SKM-1 treated with dmso at 0.1 percent for 144 hours (cell line): Measurements from ENCODE around the gene CHST13.
A peak's percentile ranks its signal among the peaks of the same experiment; 100 is the strongest.

Experiments used
- DNase-seq: peaks from one replicate; lab custom pipeline; 2025; ENCODE audit not compliant: unreplicated experiment; lab: John Stamatoyannopoulos, UW

The CHST13 gene

DNA sequence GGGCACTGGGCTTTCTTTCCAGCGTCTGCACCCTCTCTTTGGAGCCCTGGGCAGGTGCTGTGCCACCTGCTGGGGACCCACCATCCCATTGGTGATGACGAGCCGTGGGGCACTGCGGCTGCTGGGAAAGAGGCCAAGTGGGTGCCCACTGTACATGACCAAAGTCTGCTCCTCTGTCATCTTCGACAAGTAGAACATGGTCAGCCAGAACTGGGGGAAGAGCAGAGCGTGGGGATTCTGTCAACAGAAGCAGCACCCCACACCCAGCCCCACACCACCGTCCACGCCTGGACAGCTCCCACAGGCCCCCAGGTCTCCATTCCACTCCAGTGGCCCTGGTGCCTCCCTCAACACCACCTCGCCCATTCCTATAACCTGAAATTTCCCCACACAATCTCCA is 16.1 kb upstream of the CHST13 start:
- no peak for DNase-seq

DNA sequence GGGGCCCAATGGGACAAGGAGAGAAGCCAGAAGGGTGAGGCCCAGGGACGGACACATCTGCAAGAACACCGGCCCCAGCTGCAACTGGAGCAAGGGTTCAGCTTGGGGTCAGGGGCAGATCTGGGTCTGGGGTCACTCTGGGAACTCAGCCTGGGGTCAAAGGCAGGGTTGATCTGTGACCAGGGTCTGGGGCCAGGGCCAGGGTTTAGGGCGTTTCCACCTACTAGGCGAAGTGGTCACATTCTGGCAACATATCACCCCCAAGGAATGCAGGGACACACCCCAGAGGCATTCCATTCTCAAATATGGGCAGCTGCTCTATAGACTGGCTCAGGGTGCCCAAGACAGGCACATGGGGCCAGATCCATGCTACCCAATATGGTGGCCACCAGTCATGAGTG is 15.4 kb upstream of the CHST13 start:
- no peak for DNase-seq

DNA sequence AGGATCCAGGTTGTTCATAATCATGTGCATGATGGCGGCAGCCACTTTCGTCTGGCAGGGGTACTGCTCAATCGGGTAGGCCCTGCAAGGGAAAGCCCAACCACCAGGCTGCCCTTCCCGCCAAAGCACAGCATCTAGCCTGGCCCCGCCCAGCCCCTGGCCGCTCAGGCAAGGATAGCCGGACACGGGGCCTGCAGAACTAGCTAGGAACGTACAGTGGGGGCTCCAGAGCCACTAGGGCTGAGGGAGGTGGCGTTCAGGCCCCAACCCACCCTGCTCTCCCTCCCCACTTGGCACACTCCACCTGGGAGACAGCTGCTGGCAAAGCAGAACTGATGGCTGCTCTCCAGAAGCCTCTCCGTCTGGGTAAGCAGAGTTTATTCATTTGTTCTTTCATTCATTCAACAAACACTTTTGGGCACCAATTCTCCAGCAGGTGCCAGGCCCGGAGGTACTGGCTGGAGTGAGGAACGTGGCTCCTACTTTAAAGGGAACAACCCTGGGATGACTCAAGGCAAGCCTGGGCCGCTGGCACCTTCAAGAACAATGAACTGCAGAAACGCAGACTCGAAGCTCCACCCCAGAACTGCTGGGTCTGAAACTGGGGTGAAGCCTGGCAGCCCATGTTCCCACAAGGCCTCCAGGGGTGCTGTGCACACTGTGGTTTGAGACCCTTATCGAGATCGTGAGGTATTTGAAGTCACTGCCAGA is 14.2 kb upstream of the CHST13 start:
- no peak for DNase-seq

DNA sequence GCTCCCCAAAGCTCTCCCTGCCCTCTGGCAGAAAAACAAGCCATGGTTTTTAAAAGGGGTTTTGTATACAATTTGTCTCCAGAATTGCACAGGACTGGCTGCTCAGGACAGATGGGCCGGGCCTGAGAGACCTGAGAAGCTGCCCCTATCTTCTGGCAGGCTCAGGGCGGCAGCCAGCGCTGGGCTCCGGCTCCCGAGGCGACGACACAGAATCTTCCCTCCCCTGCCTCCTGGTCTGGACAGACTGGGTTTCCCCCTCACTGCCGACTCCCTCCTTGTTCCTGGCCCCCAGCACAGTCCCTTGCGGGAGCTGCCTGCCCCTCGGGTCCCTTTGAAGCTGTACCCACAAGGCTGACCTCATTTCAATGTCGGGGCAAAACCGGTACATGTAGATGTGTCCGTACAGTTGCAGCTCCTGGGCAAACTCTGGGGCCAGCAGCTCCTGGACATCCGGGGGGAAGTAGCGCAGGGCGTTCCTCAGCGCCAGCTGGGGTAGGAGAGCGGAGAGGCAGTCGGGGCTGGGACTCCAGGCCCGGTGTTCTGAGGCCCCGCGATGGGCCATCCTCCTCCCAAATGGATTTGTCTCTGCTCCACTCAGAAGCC is 13.5 kb upstream of the CHST13 start:
- DNase-seq, result no peak

DNA sequence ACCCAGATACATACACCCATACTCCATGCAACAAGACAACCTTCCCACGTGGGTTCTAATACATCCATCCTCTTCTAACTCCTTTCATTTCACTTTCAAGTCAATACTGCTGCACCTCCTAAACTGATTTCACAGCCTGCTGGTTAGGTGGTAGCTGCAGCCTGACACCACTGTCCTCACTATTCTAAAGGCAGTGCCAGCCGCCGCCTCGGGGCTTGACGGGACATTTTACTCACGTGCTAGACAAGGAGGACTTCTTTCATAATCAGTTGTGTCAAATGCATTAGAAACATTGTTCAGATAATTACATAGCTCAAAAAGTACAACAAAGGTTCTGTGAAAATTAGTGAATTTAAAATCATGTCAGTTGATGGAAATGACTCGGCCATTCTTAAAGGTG is 12.7 kb upstream of the CHST13 start:
- DNase-seq, result no peak

DNA sequence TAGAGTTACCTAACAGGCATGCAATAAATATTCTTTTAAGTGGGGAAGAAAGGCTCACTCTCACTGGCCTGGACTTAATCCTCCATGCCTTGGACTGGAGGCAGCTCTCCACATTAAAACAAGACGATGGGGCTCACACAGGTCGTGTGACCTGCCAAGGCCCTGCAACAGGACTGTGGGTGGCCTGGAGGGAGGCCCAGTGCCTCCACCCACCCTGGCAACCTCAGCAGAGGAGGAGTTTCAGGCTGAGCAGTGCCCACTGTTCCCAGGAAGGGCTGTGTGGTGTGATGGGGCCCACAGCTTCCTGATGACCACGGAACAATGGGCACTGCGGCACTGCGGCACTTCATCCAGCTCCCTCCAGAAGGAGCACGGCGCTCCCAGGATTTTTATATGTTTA is 11.9 kb upstream of the CHST13 start:
- no peak for DNase-seq

DNA sequence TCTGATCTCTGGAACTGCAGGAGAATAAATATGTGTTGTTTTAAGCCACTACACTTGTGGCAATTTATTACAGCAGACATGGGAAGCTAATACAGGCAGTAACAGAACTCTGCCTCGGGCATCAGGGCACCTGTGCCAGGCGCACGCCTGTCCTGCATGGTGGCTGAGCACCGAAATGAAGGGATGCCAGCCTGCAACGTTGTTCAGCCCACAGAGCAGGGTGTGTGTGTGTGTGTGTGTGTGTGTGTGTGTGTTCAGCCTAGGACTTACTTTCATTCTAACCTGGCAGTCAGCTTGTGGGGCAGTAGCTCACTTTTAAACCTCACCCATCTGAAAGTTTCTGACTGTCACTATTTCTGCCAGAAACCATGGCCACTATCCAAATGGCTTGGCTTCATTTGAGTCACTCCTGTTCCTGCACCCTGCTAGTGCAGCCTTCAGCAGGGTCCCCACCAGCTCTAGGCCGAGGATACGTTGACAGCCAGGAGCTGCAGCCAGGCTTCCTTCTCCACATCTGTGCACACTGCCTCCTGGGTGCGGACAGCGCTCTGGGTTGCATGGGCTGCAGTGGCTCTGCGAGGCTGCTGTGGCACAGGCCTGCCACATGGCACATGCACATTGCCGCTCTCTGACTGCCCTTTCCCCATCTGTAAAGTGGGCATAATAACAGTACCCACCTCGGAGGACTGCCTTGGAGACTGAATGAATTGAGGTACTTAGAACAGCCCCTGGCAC is 10.9 kb upstream of the CHST13 start:
- no peak for DNase-seq

DNA sequence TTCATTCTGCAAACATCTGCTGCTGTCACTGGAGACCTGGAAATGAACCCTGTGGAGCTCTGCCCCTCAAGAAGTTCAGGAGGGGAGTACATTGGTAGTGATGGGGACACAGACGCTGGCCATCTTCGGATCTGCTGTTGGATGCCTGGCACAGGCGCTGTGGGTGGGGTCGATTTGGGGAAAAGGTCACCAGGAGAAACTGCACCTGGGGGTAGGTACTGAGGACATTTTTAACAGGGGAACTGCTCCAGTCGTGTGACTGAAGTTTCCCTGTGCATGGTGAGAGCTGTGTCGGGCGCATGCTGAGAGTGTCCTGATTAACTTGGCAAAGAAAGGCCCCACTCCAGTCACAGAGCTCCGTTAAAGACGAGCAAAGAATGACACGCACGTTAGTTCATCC is 9.8 kb upstream of the CHST13 start:
- no peak for DNase-seq

DNA sequence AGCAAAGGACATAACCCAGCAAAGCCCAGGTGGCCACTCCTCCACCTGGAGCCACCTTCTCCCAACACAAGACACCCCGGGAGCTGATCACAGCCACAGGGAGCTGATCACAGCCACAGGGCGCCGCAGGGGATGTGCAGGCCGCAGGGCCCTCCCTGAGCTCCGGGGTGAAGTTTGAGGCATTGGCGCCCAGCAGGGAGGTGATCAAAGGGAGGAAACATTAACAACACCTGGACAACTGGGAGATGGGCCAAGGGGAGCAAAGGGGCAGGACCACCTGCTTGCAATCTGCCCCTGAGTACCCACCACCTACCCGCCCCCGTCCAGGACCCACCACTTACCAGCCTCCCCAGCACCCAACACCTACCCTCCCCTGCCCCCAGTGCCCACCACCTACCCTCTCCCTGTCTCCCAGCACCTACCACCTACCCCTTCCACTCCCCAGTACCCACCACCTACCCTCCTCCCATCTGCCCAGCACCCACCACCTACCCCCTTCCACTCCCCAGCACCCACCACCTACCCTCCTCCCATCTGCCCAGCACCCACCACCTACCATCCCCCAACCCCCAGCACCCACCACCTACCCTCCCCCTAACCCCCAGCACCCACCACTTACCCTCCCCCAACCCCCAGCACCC is 8.8 kb upstream of the CHST13 start:
- no peak for DNase-seq

DNA sequence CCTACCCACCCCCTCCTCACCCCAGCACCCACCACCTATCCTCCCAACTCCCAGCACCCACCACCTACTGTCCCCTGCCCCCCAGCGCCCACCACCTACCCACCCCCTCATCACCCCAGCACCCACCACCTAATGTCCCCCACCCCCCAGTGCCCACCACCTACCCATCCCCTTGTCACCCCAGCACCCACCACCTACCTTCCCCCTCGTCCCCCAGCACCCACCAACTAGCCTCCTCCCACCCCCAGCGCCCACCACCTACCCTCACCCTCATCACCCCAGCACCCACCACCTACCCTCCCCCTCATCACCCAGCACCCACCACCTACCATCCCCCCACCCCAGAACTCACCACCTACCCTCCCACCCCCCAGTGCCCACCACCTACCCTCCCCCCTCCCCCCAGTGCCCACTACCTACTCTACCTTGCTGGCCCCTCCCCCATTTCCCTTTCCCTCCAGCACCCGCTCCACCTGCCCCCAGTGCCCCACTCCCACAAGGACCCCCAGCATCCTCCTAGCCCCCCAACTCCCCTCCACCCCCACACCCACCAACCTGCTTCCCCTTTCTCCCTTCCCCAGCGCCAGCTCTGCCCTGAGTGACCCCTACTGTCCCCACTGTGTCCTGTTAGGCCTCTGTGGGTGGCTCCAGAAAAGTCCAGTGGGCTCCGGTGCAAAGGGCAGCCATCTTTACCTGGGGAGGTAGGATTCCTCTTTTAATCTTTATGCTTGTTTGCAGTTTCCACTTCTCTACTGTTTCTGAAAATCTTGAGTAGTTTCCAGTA is 7.6 kb upstream of the CHST13 start:
- no peak for DNase-seq

DNA sequence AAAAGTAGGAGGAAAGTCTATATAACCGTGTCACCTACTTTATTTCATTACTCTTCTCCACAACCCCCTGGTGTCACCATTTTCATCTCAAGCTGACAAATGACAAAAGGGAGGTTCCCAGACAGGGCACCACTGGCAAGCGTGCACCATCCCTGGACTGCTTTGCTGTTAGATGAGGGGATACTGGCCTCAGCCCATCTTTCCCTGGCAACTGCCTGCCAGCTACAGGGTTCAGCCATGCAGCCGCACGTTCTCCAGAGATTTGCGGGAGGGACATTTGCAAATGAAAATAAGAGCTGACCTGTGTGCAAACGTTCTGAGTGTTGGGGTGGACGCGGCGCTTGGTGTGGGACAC is 7.0 kb upstream of the CHST13 start:
- DNase-seq, result no peak

DNA sequence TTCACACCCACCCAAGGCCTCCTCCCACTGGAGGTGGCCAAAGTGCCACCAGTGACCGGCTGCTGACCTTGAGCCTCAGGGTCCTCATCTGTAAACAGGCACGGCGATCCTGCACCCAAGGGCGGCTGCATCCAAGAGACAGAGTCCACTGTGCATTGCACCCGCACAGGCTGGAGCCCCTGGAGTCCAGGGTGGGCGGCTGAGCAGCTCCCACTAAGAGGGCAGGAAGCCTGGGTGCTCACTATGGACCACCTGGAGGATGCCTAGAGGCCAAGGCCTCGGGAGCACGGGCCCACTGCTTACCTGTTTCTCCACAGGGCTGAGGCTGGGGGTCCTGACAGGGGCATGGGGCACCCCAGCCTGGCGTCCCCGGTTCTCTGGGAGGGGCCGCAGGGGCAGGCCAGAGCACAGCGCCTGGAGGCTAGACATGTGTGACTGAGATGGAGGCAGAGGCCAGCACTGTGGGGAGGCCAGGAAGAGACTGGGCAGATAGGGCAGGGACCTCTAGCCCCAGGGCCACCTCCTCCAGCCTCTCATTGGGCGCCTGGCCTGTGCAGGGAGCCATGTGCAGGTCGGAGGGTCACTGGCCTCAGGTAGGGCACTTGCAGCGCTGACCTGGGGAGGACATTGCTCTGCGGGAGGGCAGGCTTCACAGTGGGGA is 6.5 kb upstream of the CHST13 start, which contains the start of gene UROC1:
TSS of gene UROC1 (minus strand) at position 483 of the 661 bp plus-strand sequence. CDS start at position 429, 54 bp downstream.
- DNase-seq, result no peak

DNA sequence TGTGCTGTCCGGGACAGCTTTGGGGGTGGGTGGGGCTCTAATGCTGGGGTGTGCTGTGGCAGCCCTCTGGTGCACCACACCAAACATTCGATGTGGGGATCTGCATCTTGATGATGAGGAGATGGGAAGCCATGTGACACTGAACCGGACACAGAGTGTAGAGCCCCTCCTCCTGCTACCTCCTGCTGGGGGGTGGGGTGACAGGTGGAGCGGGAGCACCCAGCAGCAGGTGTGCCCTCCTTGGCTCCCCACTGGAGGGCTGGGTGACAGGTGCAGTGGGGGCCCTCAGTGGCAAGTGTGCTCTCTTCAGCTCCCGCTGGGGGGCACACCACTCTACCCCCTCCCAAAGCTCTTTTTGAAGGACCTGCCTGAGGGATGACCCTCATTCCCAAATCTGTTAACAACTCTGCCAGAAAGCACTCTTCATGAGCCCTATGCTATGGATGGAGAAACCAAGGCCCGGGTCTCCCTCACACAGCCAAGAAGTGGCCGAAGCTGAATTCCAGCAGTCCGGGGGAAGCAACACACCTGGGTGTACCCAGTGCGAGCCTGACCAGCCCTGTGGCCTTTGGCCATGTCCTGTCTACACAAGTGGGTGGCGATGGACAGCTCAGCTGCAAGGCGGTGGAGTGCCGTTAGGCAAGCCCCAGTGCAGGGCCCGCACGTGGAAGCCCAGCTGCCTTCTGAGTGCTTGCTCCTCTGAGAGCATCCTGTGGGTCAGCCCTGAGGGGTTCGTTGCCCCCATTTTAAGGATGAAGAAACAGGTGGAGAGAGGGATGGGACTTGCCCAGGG is 5.8 kb upstream of the CHST13 start:
- DNase-seq, result no peak

DNA sequence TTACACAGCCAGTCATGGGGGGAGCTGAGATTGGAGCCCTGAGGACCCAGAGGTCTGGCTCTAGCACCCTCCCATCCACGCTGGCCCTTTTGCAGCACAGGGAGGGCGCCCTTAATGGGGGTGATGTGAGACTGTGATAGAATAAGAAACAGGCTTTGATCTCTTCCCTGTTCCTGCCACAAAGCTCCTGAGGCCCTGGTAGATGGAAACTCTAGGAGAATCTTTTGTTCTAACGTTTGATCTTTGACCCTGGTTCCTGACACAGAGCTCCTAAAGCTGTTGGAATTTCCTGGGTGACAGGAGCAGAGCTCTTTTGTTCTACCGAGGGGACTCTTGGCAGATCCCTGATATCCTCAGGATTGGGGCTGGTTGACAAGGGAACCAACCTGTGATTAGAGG is 5.2 kb upstream of the CHST13 start:
- no peak for DNase-seq

DNA sequence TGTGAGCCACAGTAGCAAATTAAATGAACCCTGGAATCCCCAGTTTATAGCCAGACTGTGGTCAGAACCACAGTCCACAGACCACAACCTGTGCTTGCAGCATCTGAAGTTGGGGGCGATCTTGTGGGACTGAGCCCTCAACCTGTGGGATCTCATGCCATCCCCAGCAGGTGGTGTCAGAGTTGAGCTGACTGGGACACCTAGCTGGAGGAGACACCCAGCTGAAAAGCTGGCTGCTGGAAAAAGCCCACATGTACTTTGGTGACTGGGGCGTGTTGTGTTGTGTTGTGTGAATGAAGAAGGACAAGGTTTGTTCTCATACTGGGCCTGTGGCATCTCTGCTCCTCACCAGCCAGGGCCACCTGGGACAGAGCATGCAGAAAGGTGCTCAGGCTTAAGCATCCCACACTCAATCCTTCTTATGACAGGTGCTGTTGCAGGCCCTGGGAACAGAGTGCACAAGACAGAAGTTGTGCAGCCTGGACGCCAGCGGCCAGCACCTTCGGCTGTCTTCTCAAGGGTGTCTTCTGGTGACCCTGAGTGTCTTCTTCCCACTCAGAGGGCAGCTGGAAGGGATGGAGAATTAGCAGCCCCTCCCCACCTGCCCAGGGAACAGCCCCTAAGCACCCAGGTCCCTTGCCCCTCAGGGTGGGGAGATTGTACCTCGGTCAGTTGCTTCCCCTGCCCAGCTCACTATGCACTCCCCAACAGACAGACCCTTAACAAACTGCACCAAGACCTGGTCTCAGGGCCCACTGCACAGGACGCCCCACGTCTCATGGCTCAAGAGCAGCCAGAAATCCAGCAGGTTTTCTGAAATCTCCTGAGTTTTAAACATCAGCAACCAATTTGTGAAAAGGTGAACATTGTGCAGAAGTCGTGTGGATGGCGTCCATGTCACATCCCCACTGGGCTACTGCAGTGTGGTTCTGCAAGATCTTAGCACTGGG is 4.2 kb upstream of the CHST13 start:
- DNase-seq, result no peak

DNA sequence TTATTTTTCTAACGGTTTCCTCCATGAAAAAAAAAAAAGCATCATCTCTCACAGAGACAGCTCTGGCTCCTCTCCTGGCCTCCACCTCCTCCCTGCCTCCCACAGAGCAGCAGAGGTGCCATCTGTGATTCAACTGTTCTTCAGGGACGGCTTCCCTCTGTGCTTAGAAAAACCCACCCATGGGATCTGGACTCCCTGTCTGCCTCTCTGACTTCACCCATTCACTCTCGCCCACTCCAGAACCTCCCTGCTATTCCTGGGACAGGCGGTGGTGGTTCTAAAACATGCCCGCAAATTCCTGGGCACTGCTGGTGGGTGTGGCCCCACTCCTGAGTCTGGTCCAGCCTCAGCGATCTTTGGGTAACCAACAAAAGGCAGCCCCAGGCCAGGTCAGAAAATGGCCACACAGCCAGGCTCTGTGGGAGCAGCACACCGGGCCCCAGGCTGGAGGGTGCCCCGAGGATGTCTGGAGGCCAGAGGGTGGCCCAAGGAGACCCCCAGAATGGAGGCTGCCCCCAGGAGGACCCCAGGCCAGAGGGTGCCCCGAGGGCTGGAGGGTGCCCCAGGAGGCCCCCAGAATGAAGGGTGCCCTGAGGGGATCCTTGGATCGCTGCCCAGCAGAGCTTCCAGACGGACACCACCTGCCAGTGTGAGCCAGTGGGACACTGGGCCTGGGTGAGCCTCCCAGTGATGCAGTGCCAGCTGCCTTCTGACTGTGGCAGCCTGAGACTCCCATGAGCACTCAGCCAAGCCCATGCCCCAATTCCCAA is 2.6 kb upstream of the CHST13 start:
- DNase-seq, result no peak

DNA sequence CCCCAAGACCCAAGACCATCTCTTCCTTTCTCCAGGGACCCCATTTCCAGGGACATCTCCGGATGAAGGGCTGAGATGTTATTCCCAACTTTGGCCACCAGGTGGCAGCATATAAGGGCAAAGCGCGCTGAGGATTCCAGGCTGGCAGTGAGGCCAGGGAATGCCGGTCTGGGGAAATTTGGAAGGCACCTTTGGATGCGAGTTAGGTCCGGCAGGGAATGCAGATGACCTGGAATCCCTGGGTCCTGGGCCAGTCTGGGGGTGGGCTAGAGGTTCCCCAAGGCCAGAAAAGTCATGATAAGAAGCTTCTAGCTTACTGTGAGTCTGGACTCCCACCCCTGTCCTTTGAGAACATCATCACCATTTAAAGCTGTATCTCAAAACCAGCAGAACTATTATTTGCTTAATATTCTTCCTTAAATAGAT is 1.6 kb upstream of the CHST13 start:
- peak; percentile 24 for DNase-seq

DNA sequence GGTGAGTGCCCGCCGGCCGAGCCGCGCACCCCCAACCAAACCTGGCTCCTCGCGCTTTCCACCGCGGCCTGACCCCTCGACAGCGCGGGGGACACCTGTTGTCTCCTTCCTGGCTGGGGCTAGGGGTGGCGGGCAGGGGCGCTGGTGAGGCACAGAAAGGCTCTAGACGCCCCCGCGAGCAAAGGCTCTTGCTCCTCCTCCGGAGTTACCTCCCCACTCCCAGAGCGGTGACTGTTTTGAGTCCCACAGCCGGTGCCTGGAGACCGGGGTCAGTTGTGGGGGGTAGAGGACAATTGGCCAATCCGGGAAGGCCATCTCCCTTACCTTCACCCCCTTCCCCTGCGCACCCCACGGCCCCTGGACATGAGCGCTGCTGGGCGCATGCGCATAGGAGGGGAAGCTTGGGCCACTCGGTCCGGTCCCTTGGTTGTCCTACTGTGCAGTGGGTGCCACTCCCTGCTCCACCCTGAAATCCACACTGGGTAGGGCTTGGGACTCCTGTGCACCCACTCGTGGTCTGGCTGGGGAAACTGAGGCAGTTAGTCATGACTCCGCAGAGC is 554 bp downstream of the CHST13 start:
- DNase-seq, result no peak
